Endodermal cell (in vitro differentiated cells): Measurements from ENCODE around the gene HLA-G. TPM values are rescaled to one million over a fixed set of nuclear protein-coding genes. Genes with fewer than 3 reads are reported as not detected.

ENCODE experiments used
- DNase-seq: peaks from one replicate; pipeline ENCODE4 v3.0.0-alpha.2; 2017
- H3K27ac ChIP-seq: 2 replicates; pipeline ENCODE4 v1.5.1; 2013; ENCODE audit warnings: mild to moderate bottlenecking, low read depth, low read length, moderate library complexity
- H3K27me3 ChIP-seq: 2 replicates; pipeline ENCODE4 v1.6.1; 2013; ENCODE audit warnings: mild to moderate bottlenecking, low read length, moderate library complexity; ENCODE audit not compliant: insufficient read depth, control insufficient read depth, poor library complexity, severe bottlenecking
- H3K36me3 ChIP-seq: 2 replicates; pipeline ENCODE4 v1.7.0; 2013; ENCODE audit warnings: mild to moderate bottlenecking, low read length, moderate library complexity; ENCODE audit not compliant: control insufficient read depth, insufficient read depth
- H3K4me1 ChIP-seq: one replicate; pipeline ENCODE4 v1.7.0; 2013; ENCODE audit warnings: low read length; ENCODE audit not compliant: control insufficient read depth, insufficient read depth
- H3K4me3 ChIP-seq: 2 replicates; pipeline ENCODE4 v1.5.1; 2013; ENCODE audit warnings: mild to moderate bottlenecking, low read length, moderate library complexity
- H3K9ac ChIP-seq: 2 replicates; pipeline ENCODE4 v1.6.1; 2013; ENCODE audit warnings: mild to moderate bottlenecking, low read length, moderate library complexity; ENCODE audit not compliant: poor library complexity, severe bottlenecking; ENCODE audit errors: extremely low read depth
- H3K9me3 ChIP-seq: 2 replicates; pipeline ENCODE4 v1.6.1; 2013; ENCODE audit warnings: mild to moderate bottlenecking, low read length, moderate library complexity; ENCODE audit not compliant: control insufficient read depth
- H3K27ac Mint-ChIP-seq: 2 replicates; pipeline ENCODE4 v1.8.0; 2020; ENCODE audit warnings: mixed read lengths
- H3K27me3 Mint-ChIP-seq: 2 replicates; pipeline ENCODE4 v1.8.0; 2021; ENCODE audit warnings: mild to moderate bottlenecking, mixed read lengths; ENCODE audit not compliant: insufficient read depth
- H3K36me3 Mint-ChIP-seq: 2 replicates; pipeline ENCODE4 v1.8.0; 2020; ENCODE audit warnings: low read depth, mixed read lengths
- H3K4me1 Mint-ChIP-seq: 2 replicates; pipeline ENCODE4 v1.8.0; 2020; ENCODE audit warnings: mixed read lengths
- H3K4me3 Mint-ChIP-seq: 2 replicates; pipeline ENCODE4 v1.8.0; 2020; ENCODE audit warnings: mild to moderate bottlenecking, moderate library complexity, mixed read lengths
- H3K9me3 Mint-ChIP-seq: 2 replicates; pipeline ENCODE4 v1.8.0; 2020; ENCODE audit warnings: mild to moderate bottlenecking, mixed read lengths
- CTCF ChIP-seq: fragments of 200-600 bp; sonication (generic); conservative IDR thresholded peaks from 2 replicates; pipeline ENCODE4 v1.5.0; 2021; ENCODE audit warnings: antibody characterized with exemption, mild to moderate bottlenecking
- WGBS, 2 experiments: methylation state at CpG; one replicate each; pipeline versions ENCODE4 v1.1.5 to v1.1.7; 2013; ENCODE audit warnings: missing lambda C conversion rate in 2 of 2, mixed read lengths in 1 of 2; ENCODE audit not compliant: insufficient coverage in 1 of 2, insufficient read length in 1 of 2; 5-methylcytosine and 5-hydroxymethylcytosine counted together
- total RNA-seq, 2 donors: library from RNA; stranded (reverse); fragmentation: NEBNext Ultra II Directional in 1 of 2; extraction: Animal tissue kit (Norgen Biotek cat#: 25700) in 1 of 2; gene quantifications; 2 replicates in 1 of 2; 3 replicates in 1 of 2; pipeline ENCODE4 v1.2.1, GENCODE V29; 2021

The HLA-G gene
- total RNA-seq, 2 donors from 2014 or later, result 0.58 to 1.1 TPM

DNA sequence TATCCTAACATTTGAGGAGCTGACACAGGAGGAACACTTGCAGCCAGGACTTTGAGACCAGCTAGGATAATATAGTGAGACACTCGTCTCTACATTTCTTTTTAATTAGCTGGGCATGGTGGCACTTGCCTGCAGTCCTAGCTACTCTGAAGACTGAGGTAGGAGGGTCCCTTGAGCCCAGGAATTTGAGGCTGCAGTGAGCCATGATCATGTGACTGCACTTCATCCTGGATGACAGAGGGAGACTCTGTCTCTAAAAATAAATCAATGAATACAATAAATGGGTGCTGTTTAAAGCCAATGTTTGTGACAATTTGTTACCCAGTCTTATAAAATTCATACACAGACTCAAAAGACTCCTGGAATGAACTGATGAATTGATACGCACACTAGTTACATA lies 1.8 kb upstream of the HLA-G start:
- peaks cover 92% of the 10 kb centered on the region for H3K27me3 Mint-ChIP-seq
- Histone ChIP-seq H3K27me3 (peaks cover 86% of the 10 kb centered on the region), H3K4me1 (no peaks in the 10 kb centered on the region), H3K4me3 (no peak overlapping the region), H3K9ac (no peak overlapping the region), H3K36me3 (no peaks in the 10 kb centered on the region), H3K9me3 (no peaks in the 10 kb centered on the region), H3K27ac (no peak overlapping the region)
- DNase-seq, result no peak
- H3K4me1 Mint-ChIP-seq, result no peaks in the 10 kb centered on the region
- no peak overlapping the region for H3K27ac Mint-ChIP-seq
- H3K9me3 Mint-ChIP-seq, result no peaks in the 10 kb centered on the region
- H3K36me3 Mint-ChIP-seq, result no peaks in the 10 kb centered on the region
- 89 to 94% methylated on average over 1 to 2 of the region's 2 CpGs for WGBS, 2 experiments
- no peak for TF ChIP-seq CTCF
- H3K4me3 Mint-ChIP-seq, result no peak overlapping the region

DNA sequence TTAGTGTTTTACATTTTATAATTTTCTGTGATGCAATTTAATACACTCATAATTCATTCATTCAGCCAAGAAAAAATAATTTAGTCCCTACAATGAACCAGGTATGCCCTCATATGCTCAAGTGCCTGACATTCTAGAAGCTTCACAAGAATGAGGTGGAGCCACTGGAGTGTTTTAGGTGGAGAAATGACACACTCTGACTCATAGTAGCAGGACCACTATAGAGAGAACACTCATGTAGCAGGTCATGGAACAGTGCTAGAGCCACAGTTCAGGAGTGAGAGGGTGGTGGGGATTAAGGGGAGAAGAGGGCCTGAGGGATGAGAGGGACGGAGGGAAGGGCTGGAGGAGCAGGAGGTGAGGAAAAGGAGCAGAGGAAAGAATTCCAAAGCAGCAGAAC lies 1.4 kb upstream of the HLA-G start:
- TF ChIP-seq CTCF, result no peak
- Histone ChIP-seq H3K9me3 (no peaks in the 10 kb centered on the region), H3K27me3 (peaks cover 85% of the 10 kb centered on the region), H3K27ac (no peak overlapping the region), H3K4me1 (no peaks in the 10 kb centered on the region), H3K4me3 (no peak overlapping the region), H3K9ac (no peak overlapping the region), H3K36me3 (no peaks in the 10 kb centered on the region)
- peaks cover 92% of the 10 kb centered on the region for H3K27me3 Mint-ChIP-seq
- no peaks in the 10 kb centered on the region for H3K9me3 Mint-ChIP-seq
- no peaks in the 10 kb centered on the region for H3K4me1 Mint-ChIP-seq
- H3K36me3 Mint-ChIP-seq, result no peaks in the 10 kb centered on the region
- 73% methylated on average over 1 of the region's 1 CpG; no CpG with 5 or more reads in 1 of the 2 experiments for WGBS, 2 experiments
- DNase-seq, result no peak
- H3K4me3 Mint-ChIP-seq, result no peak overlapping the region
- H3K27ac Mint-ChIP-seq, result no peak overlapping the region

- H3K4me1 Mint-ChIP-seq, result no peaks in the 10 kb centered on the region
- peak; percentile 80 for DNase-seq
- Histone ChIP-seq H3K4me1 (no peaks in the 10 kb centered on the region), H3K27ac (no peak overlapping the region), H3K4me3 (no peak overlapping the region), H3K9ac (no peak overlapping the region), H3K27me3 (peaks cover 79% of the 10 kb centered on the region), H3K36me3 (no peaks in the 10 kb centered on the region), H3K9me3 (no peaks in the 10 kb centered on the region)
- WGBS, 2 experiments, result 44 to 77% methylated on average over 9 to 26 of the region's 26 CpGs
- no peak for TF ChIP-seq CTCF
- peaks cover 97% of the 10 kb centered on the region for H3K27me3 Mint-ChIP-seq
- no peaks in the 10 kb centered on the region for H3K9me3 Mint-ChIP-seq
- no peaks in the 10 kb centered on the region for H3K36me3 Mint-ChIP-seq
- H3K27ac Mint-ChIP-seq, result no peak overlapping the region
- peak overlapping the region; percentile 55 for H3K4me3 Mint-ChIP-seq
Measured at GRCh38 chr6:29828471-29828797, 809 bp downstream of the HLA-G start.
